Colon (tissue), 2 donors: Measurements from ENCODE around the gene LPAR4.
"Not testable (repeated sequence)": the region's sequence is repeated elsewhere in the genome, so short reads cannot be mapped to it uniquely, and the experiment has no call there.

Experiments used
- FAIRE-seq: peaks from 2 replicates; lab custom pipeline; 2012; peaks lifted over from hg19 to GRCh38; lab: Jason Lieb, UNC
- donor health status: control.
- donor health status: control.

Gene LPAR4, protein sequence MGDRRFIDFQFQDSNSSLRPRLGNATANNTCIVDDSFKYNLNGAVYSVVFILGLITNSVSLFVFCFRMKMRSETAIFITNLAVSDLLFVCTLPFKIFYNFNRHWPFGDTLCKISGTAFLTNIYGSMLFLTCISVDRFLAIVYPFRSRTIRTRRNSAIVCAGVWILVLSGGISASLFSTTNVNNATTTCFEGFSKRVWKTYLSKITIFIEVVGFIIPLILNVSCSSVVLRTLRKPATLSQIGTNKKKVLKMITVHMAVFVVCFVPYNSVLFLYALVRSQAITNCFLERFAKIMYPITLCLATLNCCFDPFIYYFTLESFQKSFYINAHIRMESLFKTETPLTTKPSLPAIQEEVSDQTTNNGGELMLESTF

DNA sequence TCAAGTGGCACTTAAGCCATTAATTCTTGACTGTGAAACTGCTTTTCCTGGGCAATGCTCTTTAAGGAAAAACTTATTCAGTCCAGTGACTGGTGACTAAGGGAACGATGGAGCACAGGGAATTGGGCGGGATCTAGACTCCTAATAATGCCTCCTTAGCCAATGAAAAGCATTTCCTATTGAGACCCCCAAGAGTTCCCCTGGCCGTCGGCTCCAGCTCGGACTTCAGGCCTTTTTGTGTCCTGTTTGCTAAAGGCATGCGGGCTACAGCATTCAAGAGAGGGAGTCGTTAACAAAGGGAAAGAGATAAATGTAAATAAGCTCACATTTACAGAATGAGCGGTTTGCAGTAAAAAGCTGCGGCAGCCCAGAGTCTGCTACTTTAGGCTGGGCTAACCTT lies at the start of gene LPAR4:
Gene LPAR4 (plus strand): TSS at position 232 of the 400 bp plus-strand sequence. CDS start 7,150 bp downstream, outside the sequence.
- no peak for FAIRE-seq

GRCh38 chrX:78706071-78706470 lies 41.4 kb upstream of the LPAR4 start:
- no peak for FAIRE-seq

- FAIRE-seq, result no peak
These were observed 39.3 kb upstream of the LPAR4 start for GRCh38 chrX:78708262-78708661.

DNA sequence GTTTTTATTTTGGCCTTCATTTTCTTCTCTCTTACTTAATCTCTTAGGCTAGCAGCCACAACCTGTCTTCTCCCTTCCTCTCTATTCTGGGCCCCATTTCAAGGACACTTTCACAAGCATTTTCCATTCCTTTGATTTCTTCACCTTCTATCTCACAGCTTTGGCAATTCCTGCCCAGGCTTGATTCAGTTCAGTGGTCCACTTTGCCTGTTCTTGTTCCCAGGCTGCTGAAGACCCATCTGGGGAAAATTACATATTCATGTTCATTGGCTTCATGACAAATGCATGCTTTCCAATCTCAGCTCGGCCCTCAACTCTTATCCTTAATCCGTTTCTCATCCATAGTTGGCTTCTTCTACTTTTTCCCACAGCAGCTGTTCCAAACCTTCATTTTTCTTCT lies 38.7 kb upstream of the LPAR4 start:
- FAIRE-seq, result no peak

DNA sequence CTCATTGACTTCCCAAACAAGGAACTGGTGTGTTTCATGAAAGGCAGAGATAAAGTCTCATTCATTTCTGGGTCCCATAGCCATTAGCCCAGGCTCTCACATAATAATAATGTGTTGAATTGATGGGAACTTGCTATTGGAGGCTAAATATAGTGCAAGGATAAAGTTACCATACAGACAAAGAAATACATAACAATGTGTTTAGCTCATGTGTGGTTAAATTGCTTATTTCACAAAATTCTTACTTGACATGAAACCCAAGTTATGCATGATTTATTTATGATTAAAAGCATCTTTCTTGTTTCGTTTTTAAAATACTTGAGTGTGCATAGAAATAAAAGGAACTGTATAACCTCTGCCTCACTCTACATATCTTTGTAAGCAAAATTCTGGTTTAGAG lies 37.3 kb upstream of the LPAR4 start:
- FAIRE-seq, result no peak

- FAIRE-seq, result peak; percentile 66
These were observed 35.2 kb upstream of the LPAR4 start for GRCh38 chrX:78712336-78712735.

- no peak for FAIRE-seq
These were observed 22.2 kb upstream of the LPAR4 start for GRCh38 chrX:78725287-78725686.

- no peak for FAIRE-seq
These were observed 1.0 kb upstream of the LPAR4 start for GRCh38 chrX:78746496-78746895.

- no peak for FAIRE-seq
These were observed 451 bp downstream of the LPAR4 start for GRCh38 chrX:78747971-78748370.

GRCh38 chrX:78748846-78749245 lies 1.3 kb downstream of the LPAR4 start:
- FAIRE-seq, result no peak

DNA sequence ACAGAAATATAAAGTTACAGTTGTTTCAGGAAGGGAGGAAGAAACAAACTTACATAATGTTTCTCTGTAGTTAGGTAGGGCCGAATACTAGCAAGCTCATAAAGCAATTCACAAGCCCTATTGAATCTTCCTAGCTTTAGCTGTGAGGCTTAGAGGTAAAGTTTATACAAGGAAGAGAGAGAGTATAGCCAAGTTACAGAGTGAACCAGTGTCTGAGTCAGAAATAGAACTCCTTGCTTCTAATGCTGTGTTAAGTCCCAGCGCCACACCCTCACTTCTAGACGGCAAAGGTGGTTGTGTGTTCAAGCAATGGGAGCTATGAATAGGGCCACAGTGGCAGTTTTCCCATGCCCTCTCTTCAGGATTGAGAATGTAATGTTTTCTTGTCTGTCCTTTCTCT lies 6.1 kb downstream of the LPAR4 start:
- peak; percentile 5 for FAIRE-seq

DNA sequence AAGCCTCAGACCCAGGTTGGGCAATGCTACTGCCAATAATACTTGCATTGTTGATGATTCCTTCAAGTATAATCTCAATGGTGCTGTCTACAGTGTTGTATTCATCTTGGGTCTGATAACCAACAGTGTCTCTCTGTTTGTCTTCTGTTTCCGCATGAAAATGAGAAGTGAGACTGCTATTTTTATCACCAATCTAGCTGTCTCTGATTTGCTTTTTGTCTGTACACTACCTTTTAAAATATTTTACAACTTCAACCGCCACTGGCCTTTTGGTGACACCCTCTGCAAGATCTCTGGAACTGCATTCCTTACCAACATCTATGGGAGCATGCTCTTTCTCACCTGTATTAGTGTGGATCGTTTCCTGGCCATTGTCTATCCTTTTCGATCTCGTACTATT lies 7.4 kb downstream of the LPAR4 start:
- FAIRE-seq, result peak; percentile 72

DNA sequence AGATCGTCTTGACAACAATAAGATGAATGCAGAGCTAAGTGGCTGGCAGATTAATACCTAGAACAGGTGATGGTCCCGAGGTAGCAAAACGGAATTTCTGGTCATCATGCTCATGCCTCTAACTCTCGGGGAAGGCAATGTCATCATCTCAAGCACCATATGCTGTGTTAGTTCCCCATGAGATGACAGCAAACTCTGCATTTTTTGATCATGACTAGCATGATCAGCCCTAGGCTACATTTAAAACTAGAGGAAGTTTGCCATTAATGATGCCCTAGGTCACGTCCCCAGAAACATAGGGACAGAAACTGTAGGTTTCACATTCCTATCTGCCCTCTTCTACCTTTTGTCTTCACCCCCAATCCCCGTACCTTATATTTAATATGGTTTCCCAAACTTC lies 11.6 kb downstream of the LPAR4 start:
- no peak for FAIRE-seq

- FAIRE-seq, result no peak
These were observed 21.7 kb downstream of the LPAR4 start for GRCh38 chrX:78769101-78769755.

DNA sequence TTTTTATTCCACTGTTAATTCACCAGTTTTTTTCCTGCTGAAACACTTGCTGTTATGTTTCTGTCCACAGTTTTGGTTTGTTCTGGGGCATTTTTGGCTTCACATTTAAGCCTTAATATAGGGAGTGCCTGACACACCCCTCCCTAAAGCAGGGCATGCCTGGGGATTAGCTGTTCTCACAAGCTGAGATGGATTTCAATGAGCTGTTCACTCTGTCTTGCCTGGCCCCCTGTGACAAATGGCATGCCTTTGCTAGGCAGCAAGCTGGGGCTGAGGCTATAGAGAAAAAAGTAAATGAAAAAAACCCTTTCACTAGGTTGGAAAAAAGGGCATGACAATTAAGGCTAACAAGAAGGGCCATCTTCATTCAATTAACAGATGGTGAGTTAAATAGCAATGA lies 22.4 kb downstream of the LPAR4 start:
- no peak for FAIRE-seq

GRCh38 chrX:78796916-78797315 lies 49.4 kb downstream of the LPAR4 start:
- FAIRE-seq, result no peak

GRCh38 chrX:78800114-78800513 lies 52.6 kb downstream of the LPAR4 start:
- no peak for FAIRE-seq

- no peak for FAIRE-seq
These were observed 53.2 kb downstream of the LPAR4 start for GRCh38 chrX:78800694-78801093.

DNA sequence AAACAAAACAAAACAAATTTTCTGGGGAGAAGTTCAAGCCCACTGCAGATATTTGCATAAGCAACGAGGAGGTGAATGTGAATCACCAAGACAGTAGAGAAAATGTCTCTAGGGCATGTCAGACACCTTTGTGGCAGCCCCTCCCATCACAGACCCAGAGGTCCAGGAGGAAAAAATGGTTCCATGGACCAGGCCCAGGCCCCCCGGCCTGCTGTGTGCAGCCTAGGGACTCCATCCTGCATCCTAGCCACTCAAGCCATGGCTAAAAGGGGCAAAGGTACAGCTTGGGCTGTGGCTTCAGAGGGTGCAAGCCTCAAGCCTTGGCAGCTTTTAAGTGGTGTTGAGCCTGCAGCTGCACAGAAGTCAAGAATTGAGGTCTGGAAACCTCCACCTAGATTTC lies 54.0 kb downstream of the LPAR4 start:
- no peak for FAIRE-seq

DNA sequence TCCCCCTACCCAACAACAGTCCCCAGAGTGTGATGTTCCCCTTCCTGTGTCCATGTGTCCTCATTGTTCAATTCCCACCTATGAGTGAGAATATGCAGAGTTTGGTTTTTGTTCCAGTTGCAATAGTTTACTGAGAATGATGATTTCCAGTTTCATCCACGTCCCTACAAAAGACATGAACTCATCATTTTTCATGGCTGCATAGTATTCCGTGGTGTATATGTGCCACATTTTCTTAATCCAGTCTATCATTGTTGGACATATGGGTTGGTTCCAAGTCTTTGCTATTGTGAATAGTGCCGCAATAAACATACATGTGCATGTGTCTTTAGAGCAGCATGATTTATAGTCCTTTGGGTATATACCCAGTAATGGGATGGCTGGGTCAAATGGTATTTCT lies 55.0 kb downstream of the LPAR4 start:
- FAIRE-seq, result not testable (repeated sequence)
